BE2C (cell line): ENCODE data around the gene DPYSL5.
"Not testable (repeated sequence)": the region's sequence is repeated elsewhere in the genome, so short reads cannot be mapped to it uniquely, and the experiment has no call there.

Experiments used
- DNase-seq: peaks from one replicate; pipeline ENCODE4 v3.0.0-alpha.2; 2020
- H3K27me3 ChIP-seq: fragments of 250-450 bp; sonication (Bioruptor Pico); 2 replicates; pipeline ENCODE4 v1.5.1; 2020; ENCODE audit warnings: mild to moderate bottlenecking
- H3K36me3 ChIP-seq: fragments of 250-450 bp; sonication (Bioruptor Pico); 2 replicates; pipeline ENCODE4 v1.5.1; 2020; ENCODE audit warnings: mild to moderate bottlenecking
- H3K4me1 ChIP-seq: fragments of 250-450 bp; sonication (Bioruptor Pico); 2 replicates; pipeline ENCODE4 v1.5.1; 2020
- H3K4me3 ChIP-seq: 2 replicates; pipeline ENCODE4 v1.5.1; 2011; ENCODE audit warnings: low read depth, low read length
- H3K9me3 ChIP-seq: fragments of 250-450 bp; sonication (Bioruptor Pico); 2 replicates; pipeline ENCODE4 v1.5.1; 2020
- TF ChIP-seq, protein P1 (sequence below): IDR thresholded peaks from 2 replicates; pipeline ENCODE4 v1.5.1; 2012; ENCODE audit warnings: mild to moderate bottlenecking, low read depth, low read length

Gene DPYSL5

DNA sequence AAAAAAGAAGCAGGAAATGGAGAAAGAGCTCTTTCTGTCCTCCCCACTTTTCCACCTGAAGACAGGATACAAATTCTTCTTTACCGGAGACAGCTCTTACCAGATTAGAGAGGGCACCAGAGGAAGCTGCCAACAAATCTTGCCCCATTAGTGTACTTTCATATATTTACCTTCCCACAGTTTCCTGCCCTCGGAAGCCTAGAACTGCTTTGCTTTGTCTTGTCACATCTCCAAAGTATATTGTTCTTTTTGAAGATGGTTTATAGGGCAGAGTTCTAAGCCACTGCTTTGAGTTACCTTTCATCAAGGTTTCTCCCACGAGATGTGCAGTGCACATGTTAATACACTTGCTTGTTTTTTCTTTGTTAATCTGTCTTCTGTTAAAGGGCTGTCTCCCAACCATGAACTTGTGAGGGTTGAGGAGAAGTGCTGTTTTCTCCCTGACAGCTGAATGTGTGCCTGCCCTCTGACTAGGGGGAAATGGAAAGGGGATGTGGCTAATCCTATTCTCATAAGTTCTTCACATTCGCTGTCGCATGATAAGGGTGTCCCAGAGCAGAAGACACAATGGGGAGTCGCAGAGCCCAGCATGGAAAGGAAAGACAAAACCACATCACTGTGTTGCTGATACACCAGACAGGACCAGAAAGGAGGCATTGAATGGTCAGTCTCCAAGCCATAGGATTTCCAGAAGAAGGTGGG, 37.9 kb upstream of the DPYSL5 start:
- DNase-seq = no peak
- no peak overlapping the region for H3K4me3 ChIP-seq
- TF ChIP-seq, protein P1, sequence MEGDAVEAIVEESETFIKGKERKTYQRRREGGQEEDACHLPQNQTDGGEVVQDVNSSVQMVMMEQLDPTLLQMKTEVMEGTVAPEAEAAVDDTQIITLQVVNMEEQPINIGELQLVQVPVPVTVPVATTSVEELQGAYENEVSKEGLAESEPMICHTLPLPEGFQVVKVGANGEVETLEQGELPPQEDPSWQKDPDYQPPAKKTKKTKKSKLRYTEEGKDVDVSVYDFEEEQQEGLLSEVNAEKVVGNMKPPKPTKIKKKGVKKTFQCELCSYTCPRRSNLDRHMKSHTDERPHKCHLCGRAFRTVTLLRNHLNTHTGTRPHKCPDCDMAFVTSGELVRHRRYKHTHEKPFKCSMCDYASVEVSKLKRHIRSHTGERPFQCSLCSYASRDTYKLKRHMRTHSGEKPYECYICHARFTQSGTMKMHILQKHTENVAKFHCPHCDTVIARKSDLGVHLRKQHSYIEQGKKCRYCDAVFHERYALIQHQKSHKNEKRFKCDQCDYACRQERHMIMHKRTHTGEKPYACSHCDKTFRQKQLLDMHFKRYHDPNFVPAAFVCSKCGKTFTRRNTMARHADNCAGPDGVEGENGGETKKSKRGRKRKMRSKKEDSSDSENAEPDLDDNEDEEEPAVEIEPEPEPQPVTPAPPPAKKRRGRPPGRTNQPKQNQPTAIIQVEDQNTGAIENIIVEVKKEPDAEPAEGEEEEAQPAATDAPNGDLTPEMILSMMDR = no peak
- H3K36me3 ChIP-seq = no peaks in the 10 kb centered on the region
- no peaks in the 10 kb centered on the region; the same call in 1 of the 2 replicates for H3K9me3 ChIP-seq
- no peaks in the 10 kb centered on the region for H3K27me3 ChIP-seq
- H3K4me1 ChIP-seq = peaks cover 8% of the 10 kb centered on the region

DNA sequence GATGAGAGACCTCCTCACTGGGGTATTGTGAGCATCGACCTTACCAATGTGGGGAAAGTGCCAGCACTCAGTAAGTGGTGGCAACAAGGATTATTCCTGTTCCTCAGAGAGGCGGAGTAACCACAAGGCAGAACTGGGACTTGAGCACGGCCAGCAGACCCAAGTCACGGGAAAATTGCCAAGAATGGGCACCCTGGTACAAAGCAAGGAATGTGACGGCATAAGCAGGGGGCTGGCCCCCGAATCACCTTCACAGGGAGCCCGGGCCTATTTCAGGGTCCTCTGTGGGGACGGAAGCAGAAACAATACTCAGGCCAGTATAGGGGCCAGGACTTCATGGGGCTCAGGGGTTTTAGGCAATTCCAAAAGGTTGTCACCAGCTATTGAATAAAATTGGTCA, 36.7 kb upstream of the DPYSL5 start:
- Histone ChIP-seq H3K4me3 (no peak overlapping the region), H3K36me3 (no peaks in the 10 kb centered on the region), H3K27me3 (no peaks in the 10 kb centered on the region), H3K9me3 (no peaks in the 10 kb centered on the region; the same call in 1 of the 2 replicates), H3K4me1 (peaks cover 8% of the 10 kb centered on the region)
- no peak for DNase-seq
- TF ChIP-seq, protein P1 = no peak

DNA sequence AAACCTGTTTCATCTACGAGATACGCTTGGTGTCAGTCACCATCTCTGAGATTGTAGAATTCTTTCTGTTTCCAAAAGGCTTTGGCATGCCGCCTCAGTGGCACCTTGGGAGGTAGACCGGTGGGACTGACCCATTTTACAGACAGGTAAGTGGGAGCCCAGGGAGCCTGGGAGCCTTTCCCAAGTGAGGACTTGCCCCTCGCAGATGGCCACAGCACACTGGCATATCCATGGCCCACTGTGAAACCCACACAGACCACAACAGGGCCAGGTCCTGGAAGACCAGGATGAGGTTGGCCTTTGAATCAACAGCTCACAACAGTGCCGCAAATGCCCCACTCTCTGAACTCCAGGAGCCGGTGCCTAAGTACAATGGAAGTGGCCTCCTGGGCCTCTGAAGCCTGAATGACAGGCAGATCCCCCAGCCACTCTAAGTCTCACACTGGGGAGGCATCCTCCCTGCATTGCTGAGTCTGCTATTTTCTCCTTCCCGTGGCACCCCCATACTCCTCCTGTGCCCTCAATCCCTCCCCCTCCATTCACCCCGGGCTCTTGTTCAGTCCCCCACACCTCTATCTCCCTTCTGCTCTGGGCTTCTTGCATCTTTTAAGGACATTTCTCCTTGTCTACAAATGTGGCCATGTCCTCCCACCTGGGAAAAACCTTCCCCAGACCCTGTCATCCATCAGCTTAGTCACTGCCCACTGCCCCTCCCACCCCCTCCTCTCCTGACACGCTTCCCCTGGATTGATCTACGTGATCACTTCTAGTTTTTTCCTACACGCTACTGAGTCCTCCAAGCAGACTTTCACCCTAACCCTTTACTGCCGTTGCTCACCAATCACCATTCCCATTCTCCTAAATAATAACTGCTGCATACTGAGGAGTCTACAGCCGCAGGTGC, 35.9 kb upstream of the DPYSL5 start:
- no peaks in the 10 kb centered on the region for H3K27me3 ChIP-seq
- no peak overlapping the region for H3K4me3 ChIP-seq
- H3K4me1 ChIP-seq = peaks cover 8% of the 10 kb centered on the region
- TF ChIP-seq, protein P1 = no peak
- H3K36me3 ChIP-seq = no peaks in the 10 kb centered on the region
- no peaks in the 10 kb centered on the region; the same call in 1 of the 2 replicates for H3K9me3 ChIP-seq
- no peak for DNase-seq

DNA sequence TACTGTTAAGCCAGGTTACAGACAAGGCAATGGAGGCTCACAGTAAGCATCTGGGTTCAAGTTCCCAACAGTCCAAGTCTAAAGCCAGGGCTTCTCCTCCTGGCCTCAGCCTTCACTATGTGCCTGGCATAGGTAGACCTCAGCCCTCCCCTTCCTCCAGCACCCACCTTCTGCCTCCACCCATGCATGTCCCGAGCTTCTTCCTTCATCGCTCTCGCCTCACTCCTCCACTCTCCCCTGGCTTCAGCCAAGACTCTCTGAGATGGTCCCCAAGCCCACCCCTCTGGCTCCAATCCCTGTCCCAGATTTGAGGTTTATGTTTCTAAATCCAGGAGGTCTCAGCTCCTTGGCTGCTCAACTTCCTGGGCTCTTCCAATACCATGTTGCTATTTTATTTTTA, 35.2 kb upstream of the DPYSL5 start:
- no peak overlapping the region for H3K4me3 ChIP-seq
- DNase-seq = no peak
- H3K9me3 ChIP-seq = no peaks in the 10 kb centered on the region; the same call in 1 of the 2 replicates
- TF ChIP-seq, protein P1 = no peak
- peaks cover 5% of the 10 kb centered on the region for H3K4me1 ChIP-seq
- H3K36me3 ChIP-seq = no peaks in the 10 kb centered on the region
- H3K27me3 ChIP-seq = no peaks in the 10 kb centered on the region

DNA sequence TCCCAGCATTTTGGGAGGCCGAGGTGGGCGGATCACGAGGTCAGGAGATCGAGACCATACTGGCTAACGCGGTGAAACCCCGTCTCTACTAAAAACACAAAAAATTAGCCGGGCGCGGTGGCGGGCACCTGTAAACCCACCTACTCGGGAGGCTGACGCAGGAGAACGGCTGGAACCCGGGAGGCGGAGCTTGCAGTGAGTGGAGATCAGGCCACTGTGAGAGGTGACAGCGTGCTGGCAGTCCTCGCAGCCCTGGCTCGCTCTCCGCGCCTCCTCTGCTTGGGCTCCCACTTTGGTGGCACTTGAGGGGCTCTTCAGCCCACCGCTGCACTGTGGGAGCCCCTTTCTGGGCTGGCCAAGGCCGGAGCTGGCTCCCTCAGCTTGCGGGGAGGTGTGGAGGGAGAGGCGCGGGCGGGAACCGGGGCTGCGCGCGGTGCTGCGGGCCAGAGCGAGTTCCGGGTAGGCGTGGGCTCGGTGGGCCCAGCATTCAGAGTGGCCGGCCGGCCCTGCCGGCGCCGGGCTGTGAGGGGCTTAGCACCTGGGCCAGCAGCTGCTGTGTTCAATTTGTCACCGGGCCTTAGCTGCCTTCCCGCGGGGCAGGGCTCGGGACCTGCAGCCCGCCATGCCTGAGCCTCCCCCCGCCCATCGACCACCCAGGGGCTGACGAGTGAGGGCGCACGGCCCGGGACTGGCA, 33.7 kb upstream of the DPYSL5 start:
- not testable (repeated sequence) for H3K4me1 ChIP-seq, DNase-seq, H3K27me3 ChIP-seq, H3K4me3 ChIP-seq, H3K36me3 ChIP-seq, H3K9me3 ChIP-seq

DNA sequence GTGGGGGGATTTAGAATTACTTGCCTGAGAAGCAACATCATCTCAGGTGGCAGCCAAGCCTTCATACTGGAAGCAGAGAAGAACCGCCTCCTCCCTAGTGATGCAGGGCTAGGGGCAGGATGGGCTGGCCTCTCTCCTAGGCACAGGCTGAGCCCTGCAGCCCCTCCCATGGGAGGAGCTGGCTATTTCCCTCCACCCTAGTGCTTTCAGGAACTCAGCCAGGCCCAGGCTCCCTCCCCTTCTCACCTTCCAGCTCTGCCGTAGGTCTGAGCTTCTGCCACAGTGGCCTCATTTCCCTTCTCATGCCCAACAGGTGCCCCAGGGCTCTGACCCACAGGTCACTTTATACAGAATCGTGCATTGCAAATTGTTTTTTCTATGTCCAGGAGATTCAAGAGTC, 31.0 kb upstream of the DPYSL5 start:
- no peaks in the 10 kb centered on the region for H3K36me3 ChIP-seq
- H3K4me3 ChIP-seq = no peak overlapping the region
- H3K4me1 ChIP-seq = no peaks in the 10 kb centered on the region
- TF ChIP-seq, protein P1 = no peak
- H3K27me3 ChIP-seq = no peaks in the 10 kb centered on the region
- H3K9me3 ChIP-seq = no peaks in the 10 kb centered on the region; the same call in 1 of the 2 replicates
- DNase-seq = no peak
